IMR-90 (cell line): Measurements from ENCODE around the gene CLSTN1. TPM values are rescaled to one million over a fixed set of nuclear protein-coding genes. Genes with fewer than 3 reads are reported as not detected.

ENCODE experiments used
- ATAC-seq: fragments of 200-7000 bp; cut with Tn5 transposase; 2 replicates; pipeline ENCODE4 v1.9.1; 2020; ENCODE audit warnings: low read depth, mild to moderate bottlenecking, moderate library complexity
- BruUV-seq: library from RNA; stranded (reverse); fragments of 400-500 nt; replicated peaks from 2 replicates; lab custom pipeline; 2021; lab: Mats Ljungman, UMichigan
- CTCF ChIA-PET: fragments of 300-600 bp; formaldehyde crosslinking; extraction: SDS; loops from one replicate; lab custom pipeline; 2021; ENCODE audit warnings: antibody characterized with exemption; lab: Yijun Ruan, JAX
- POLR2A ChIA-PET: fragments of 300-600 bp; sonication (Branson Sonifier 250); formaldehyde crosslinking; loops from one replicate; lab custom pipeline; 2022; ENCODE audit warnings: antibody characterized with exemption; ENCODE audit not compliant: unreplicated experiment; lab: Charles Lee
- DNase-seq: peaks from one replicate; pipeline ENCODE4 v3.0.0; 2013
- H2AFZ ChIP-seq: replicated peaks from 2 replicates; pipeline ENCODE3; 2013; ENCODE audit warnings: low read length, mild to moderate bottlenecking; ENCODE audit not compliant: poor library complexity
- H2AK5ac ChIP-seq: 2 replicates; pipeline ENCODE4 v1.6.1; 2013; ENCODE audit warnings: low read depth, low read length, inconsistent platforms
- H2AK9ac ChIP-seq: replicated peaks from 2 replicates; pipeline ENCODE3; 2013; ENCODE audit warnings: mild to moderate bottlenecking, low read depth, low read length, moderate library complexity; ENCODE audit not compliant: poor library complexity
- H2BK120ac ChIP-seq: 2 replicates; pipeline ENCODE4 v1.6.1; 2013; ENCODE audit warnings: low read depth, low read length, inconsistent platforms
- H2BK15ac ChIP-seq: 3 replicates; pipeline ENCODE4 v1.6.1; 2013; ENCODE audit warnings: low read depth, low read length, inconsistent platforms
- H2BK20ac ChIP-seq: 2 replicates; pipeline ENCODE4 v1.6.1; 2013; ENCODE audit warnings: low read depth, mild to moderate bottlenecking, inconsistent platforms, low read length, moderate library complexity
- H2BK5ac ChIP-seq: 2 replicates; pipeline ENCODE4 v1.6.1; 2013; ENCODE audit warnings: mild to moderate bottlenecking, low read depth, low read length, inconsistent platforms; ENCODE audit not compliant: poor library complexity, severe bottlenecking
- H3K14ac ChIP-seq: replicated peaks from 2 replicates; pipeline ENCODE4 v1.6.1; 2013; ENCODE audit warnings: low read depth, low read length, inconsistent platforms
- H3K18ac ChIP-seq: 2 replicates; pipeline ENCODE4 v1.6.1; 2013; ENCODE audit warnings: low read depth, low read length, control low read depth
- H3K23ac ChIP-seq: 2 replicates; pipeline ENCODE4 v1.6.1; 2013; ENCODE audit warnings: low read depth, low read length, inconsistent platforms
- H3K27ac ChIP-seq: 2 replicates; pipeline ENCODE4 v1.5.1; 2013; ENCODE audit warnings: mild to moderate bottlenecking, control low read depth, low read length; ENCODE audit not compliant: insufficient read depth
- H3K27me3 ChIP-seq: 2 replicates; pipeline ENCODE4 v1.6.1; 2013; ENCODE audit warnings: low read length; ENCODE audit not compliant: control insufficient read depth, insufficient read depth
- H3K36me3 ChIP-seq: 2 replicates; pipeline ENCODE4 v1.6.1; 2013; ENCODE audit warnings: low read length, mixed read lengths; ENCODE audit not compliant: control insufficient read depth, insufficient read depth
- H3K4ac ChIP-seq: 2 replicates; pipeline ENCODE4 v1.6.1; 2013; ENCODE audit warnings: low read depth, low read length, inconsistent platforms
- H3K4me1 ChIP-seq: 2 replicates; pipeline ENCODE4 v1.6.1; 2013; ENCODE audit warnings: low read length, mixed read lengths; ENCODE audit not compliant: control insufficient read depth, insufficient read depth
- H3K4me2 ChIP-seq: 2 replicates; pipeline ENCODE4 v1.6.1; 2013; ENCODE audit warnings: low read depth, mild to moderate bottlenecking, control low read depth, low read length, moderate library complexity
- H3K4me3 ChIP-seq: 2 replicates; pipeline ENCODE4 v1.5.1; 2013; ENCODE audit warnings: low read depth, mild to moderate bottlenecking, control low read depth, low read length, moderate library complexity; ENCODE audit not compliant: insufficient read depth
- H3K56ac ChIP-seq: 2 replicates; pipeline ENCODE4 v1.6.1; 2013; ENCODE audit warnings: low read length, inconsistent platforms; ENCODE audit not compliant: insufficient read depth; ENCODE audit errors: extremely low read depth
- H3K79me1 ChIP-seq, 2 experiments: 2 replicates each; pipeline ENCODE4 v1.6.1; 2013; ENCODE audit warnings: low read length in 2 of 2, inconsistent platforms in 1 of 2, low read depth in 1 of 2
- H3K9ac ChIP-seq: 2 replicates; pipeline ENCODE4 v1.6.1; 2013; ENCODE audit warnings: low read depth, low read length, control low read depth
- H3K9me1 ChIP-seq: 2 replicates; pipeline ENCODE4 v1.6.1; 2013; ENCODE audit warnings: low read length, inconsistent platforms; ENCODE audit not compliant: insufficient read depth
- H3K9me3 ChIP-seq: 2 replicates; pipeline ENCODE4 v1.6.1; 2013; ENCODE audit warnings: low read length; ENCODE audit not compliant: control insufficient read depth, insufficient read depth
- H4K20me1 ChIP-seq: 2 replicates; pipeline ENCODE4 v1.6.1; 2013; ENCODE audit warnings: low read length, inconsistent platforms; ENCODE audit not compliant: insufficient read depth
- H4K5ac ChIP-seq: 2 replicates; pipeline ENCODE4 v1.6.1; 2013; ENCODE audit warnings: mild to moderate bottlenecking, low read depth, low read length, control low read depth
- H4K8ac ChIP-seq, 2 experiments: 2 replicates each; pipeline ENCODE4 v1.6.1; 2013; ENCODE audit warnings: low read depth in 2 of 2, low read length in 2 of 2, control low read depth in 1 of 2, inconsistent platforms in 1 of 2
- H4K91ac ChIP-seq: 2 replicates; pipeline ENCODE4 v1.6.1; 2013; ENCODE audit warnings: low read depth, low read length, inconsistent platforms; ENCODE audit not compliant: insufficient read depth
- CHD1 ChIP-seq: IDR thresholded peaks from 2 replicates; pipeline ENCODE4 v1.6.1; 2012; ENCODE audit warnings: low read depth, low read length, improper control_type of control experiment
- CTCF ChIP-seq: conservative IDR thresholded peaks from 2 replicates; pipeline ENCODE4 v1.5.1; 2012; ENCODE audit warnings: mild to moderate bottlenecking, low read depth, low read length, improper control_type of control experiment
- MAFK ChIP-seq: IDR thresholded peaks from 2 replicates; pipeline ENCODE4 v1.6.1; 2012; ENCODE audit warnings: low read depth, low read length, improper control_type of control experiment
- MXI1 ChIP-seq: IDR thresholded peaks from 2 replicates; pipeline ENCODE4 v1.6.1; 2012; ENCODE audit warnings: low read depth, mild to moderate bottlenecking, low read length, moderate library complexity, borderline replicate concordance
- NFE2L2 ChIP-seq: fragments of 150-350 bp; IDR thresholded peaks from 2 replicates; pipeline ENCODE4 v1.6.1; 2016; ENCODE audit warnings: low read depth, mild to moderate bottlenecking, low read length
- RCOR1 ChIP-seq: IDR thresholded peaks from 2 replicates; pipeline ENCODE4 v1.6.1; 2012; ENCODE audit warnings: mild to moderate bottlenecking, low read length, improper control_type of control experiment; ENCODE audit not compliant: insufficient replicate concordance
- RFX5 ChIP-seq: IDR thresholded peaks from 2 replicates; pipeline ENCODE4 v1.8.0; 2012; ENCODE audit warnings: low read depth, mild to moderate bottlenecking, low read length, moderate library complexity
- SMC3 ChIP-seq: fragments of 150-350 bp; IDR thresholded peaks from 2 replicates; pipeline ENCODE4 v1.6.1; 2016; ENCODE audit warnings: low read depth, mild to moderate bottlenecking, antibody characterized with exemption, low read length, moderate library complexity
- WGBS, 2 experiments: methylation state at CpG; one replicate each; pipeline versions ENCODE4 v1.1.5 to v1.1.7; 2013; ENCODE audit warnings: missing lambda C conversion rate in 2 of 2; ENCODE audit not compliant: insufficient read length in 1 of 2; ENCODE audit errors: extremely low coverage in 2 of 2; 5-methylcytosine and 5-hydroxymethylcytosine counted together
- dilution Hi-C: fragments of 300-500 bp; cut with HindIII; formaldehyde crosslinking; loops from one replicate; pipeline ENCODE4 v1.14.3; 2018; ENCODE audit warnings: low sequenced_read_pairs; ENCODE audit not compliant: unreplicated experiment
- in situ Hi-C: fragments of 300-500 bp; cut with MboI; formaldehyde crosslinking; loops from 3 replicates; pipeline ENCODE4 v1.14.3; 2019; ENCODE audit warnings: low sequenced_read_pairs, inconsistent platforms, mixed read lengths
- intact Hi-C: fragments of 100-400 bp; cut with micrococcal nuclease; formaldehyde crosslinking; loops from 2 replicates; pipeline ENCODE4 v1.10.0; 2022
- polyA plus RNA-seq, 3 experiments: library from polyadenylated mRNA; depleted of rRNA; stranded (reverse); fragments of >200 nt; gene quantifications; 2 replicates each; pipeline ENCODE4 v1.2.3, GENCODE V29; 2012; ENCODE audit warnings: low replicate concordance in 1 of 3
- total RNA-seq: library from RNA; depleted of rRNA; stranded (reverse); fragments of >200 nt; gene quantifications from 2 replicates; pipeline ENCODE4 v1.2.3, GENCODE V29; 2012

CLSTN1 gene
- total and polyA plus RNA-seq, 2 of the 4 experiments (the other 2 are of a cell fraction) = 30.1 to 72.2 TPM

GRCh38 chr1:9690440-9691107, 133.2 kb downstream of the CLSTN1 start (continued):
- TF ChIP-seq SMC3 (no peak), CHD1 (no peak)

- no TSS peak for BruUV-seq
- peak; percentile 23 for TF ChIP-seq CTCF
- TF ChIP-seq MAFK = no peak
- no peak for TF ChIP-seq NFE2L2
- no peak for TF ChIP-seq RFX5
- no peak for TF ChIP-seq RCOR1
- peak; percentile 29 for TF ChIP-seq SMC3
- TF ChIP-seq MXI1 = peak; percentile 65; the same call in 1 of the 2 replicates
- H3K9me3 ChIP-seq = no peaks in the 10 kb centered on the region
- no peak overlapping the region; the same call in 1 of the 2 replicates for H3K56ac ChIP-seq
- H3K4me3 ChIP-seq = peak overlapping the region; percentile 50
- no peak overlapping the region for H4K5ac ChIP-seq
- H2BK15ac ChIP-seq = peak overlapping the region; percentile 12; the same call in 1 of the 3 replicates
- dilution Hi-C loops (no loop called here), intact Hi-C loops (loop anchor here (1.0 kb wide), 1 partner anchor 63 kb away; no protein-coding TSS in a partner anchor), in situ Hi-C loops (no loop called here)
- H2BK20ac ChIP-seq = no peak overlapping the region
- H3K27ac ChIP-seq = peak overlapping the region; percentile 24; the same call in 1 of the 2 replicates
- H2BK120ac ChIP-seq = peak overlapping the region; percentile 64
- WGBS, 2 experiments = 0% methylated on average over 1 of the region's 23 CpGs; no CpG with 5 or more reads in 1 of the 2 experiments
- peaks cover 6 to 40% of the 10 kb centered on the region in 2 experiments for H3K79me1 ChIP-seq
- H3K18ac ChIP-seq = peak overlapping the region; percentile 24; the same call in 1 of the 2 replicates
- H3K4me2 ChIP-seq = peak overlapping the region; percentile 79
- ChIA-PET POLR2A (no interaction called here), CTCF (no interaction called here)
- ATAC-seq (peak; percentile 22), DNase-seq (no peak)
- peaks cover 14% of the 10 kb centered on the region for H3K9me1 ChIP-seq
- H2AK9ac ChIP-seq = peak overlapping the region; percentile 99
- H4K8ac ChIP-seq = peak overlapping the region; percentile 15 to 71; a peak in 1 of 4 replicates
- H4K20me1 ChIP-seq = 0 out of 2 replicates have a peak, but pooled peaks cover 7% of the 10 kb centered on the region
- H3K4me1 ChIP-seq = peaks cover 18% of the 10 kb centered on the region
- no peaks in the 10 kb centered on the region for H3K36me3 ChIP-seq
- peak overlapping the region; percentile 95 for H2AFZ ChIP-seq
- peak overlapping the region; percentile 67 for H3K4ac ChIP-seq
- peak overlapping the region; percentile 40 for H2BK5ac ChIP-seq
- H3K9ac ChIP-seq = peak overlapping the region; percentile 34
- peak overlapping the region; percentile 29 for H3K14ac ChIP-seq
- H4K91ac ChIP-seq = peak overlapping the region; percentile 53
- peak overlapping the region; percentile 81 for H3K23ac ChIP-seq
- H3K27me3 ChIP-seq = no peaks in the 10 kb centered on the region
- peak overlapping the region; percentile 57 for H2AK5ac ChIP-seq
Observed at GRCh38 chr1:9689971-9690381, 133.8 kb downstream of the CLSTN1 start.
